ENCODE data around the gene LGALS7B.
"Not testable (repeated sequence)": the region's sequence is repeated elsewhere in the genome, so short reads cannot be mapped to it uniquely, and the experiment has no call there.

LGALS7B gene

DNA sequence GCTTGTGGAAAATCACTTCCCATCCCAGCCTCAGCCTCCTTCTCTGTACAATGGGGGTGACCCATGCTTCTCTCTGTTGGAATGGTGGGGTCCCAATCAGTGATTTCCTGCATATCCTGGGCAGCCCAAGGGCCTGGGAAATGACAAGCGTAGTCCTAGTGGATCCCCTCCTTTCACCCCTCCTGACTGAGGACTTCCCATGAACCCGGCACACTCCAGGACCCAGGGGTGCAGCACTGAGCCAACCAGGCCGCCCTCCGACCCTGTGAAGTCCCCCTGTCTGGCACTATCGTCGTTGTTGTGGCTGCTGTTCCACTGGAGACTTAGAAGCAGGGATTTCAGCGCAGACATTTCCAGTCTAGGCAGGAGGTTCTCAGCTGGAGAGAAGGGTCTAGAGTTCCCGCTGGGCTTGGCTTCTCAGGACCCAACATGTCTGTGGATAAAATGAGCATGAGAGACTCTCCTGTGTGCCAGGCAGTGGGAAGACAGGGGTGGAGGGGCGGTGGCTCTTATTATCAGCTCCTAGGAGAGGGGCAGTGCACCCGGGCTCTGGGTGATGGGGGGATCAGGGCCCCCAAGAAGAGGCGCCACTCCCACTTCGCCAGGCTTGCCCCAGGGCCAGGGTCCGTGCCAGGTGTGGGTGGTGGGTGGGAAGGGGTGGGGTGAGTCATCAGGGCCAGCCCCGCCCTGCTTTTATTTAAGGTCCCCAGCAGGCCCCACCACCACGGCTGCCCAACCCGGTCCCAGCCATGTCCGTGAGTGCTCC is at the start of gene LGALS7B:
LGALS7B (plus strand) TSS at position 723 of the 766 bp plus-strand sequence; CDS start at position 750, 27 bp downstream.
- no peak for FAIRE-seq

DNA sequence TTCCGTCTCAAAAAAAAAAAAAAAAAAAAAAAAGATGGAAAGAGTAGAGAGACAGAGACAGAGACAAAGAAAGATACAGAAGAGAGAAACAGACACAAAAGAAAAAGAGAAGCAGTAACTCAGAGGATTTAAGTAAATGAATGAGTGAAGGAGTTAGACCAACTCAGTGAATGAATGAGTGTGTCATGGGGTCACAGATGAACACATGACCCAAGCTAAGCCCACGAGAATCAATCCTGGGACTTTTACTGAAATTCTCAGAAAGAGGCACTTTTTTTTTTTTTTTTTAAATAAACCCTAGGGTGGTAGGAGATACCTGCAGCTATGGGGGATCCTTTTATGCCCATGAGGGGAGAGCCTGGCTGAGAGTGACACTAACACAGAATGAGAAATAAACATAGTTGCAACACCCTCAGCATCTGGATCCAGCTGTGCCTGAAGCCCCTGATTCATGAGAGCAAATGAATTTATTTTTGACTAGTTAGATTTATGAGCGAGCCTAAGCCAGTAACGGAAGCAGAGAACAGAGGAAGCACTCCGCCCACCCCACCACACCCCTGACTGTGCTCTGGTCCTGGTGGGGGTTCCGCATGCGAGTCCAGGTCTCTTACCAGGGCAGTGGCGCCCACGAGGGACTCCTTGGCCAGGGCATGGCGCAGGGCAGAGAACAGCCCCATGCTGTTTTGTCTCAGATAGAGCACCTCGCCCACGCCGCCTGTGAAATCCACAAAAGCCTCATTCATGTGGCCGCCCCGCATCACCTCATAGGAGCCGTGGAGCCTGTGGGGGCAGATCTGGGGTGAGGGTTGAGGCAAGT is 49.4 kb upstream of the LGALS7B start:
- no peak for FAIRE-seq

DNA sequence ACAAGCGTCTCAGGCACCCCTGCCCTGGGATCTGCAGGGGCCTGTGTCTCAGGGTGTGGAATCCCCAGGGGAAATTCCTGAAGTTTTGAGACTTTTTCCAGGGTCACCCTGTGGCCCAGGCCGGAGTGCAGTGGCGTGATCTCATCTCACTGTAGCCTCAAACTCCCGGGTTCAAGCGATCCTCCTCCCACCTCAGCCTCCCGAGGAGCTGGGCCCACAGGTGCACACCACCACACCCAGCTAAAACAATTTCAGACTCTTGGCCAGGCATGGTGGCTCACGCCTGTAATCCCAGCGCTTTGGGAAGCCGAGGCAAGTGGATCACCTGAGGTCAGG is 48.8 kb upstream of the LGALS7B start:
- no peak for FAIRE-seq

DNA sequence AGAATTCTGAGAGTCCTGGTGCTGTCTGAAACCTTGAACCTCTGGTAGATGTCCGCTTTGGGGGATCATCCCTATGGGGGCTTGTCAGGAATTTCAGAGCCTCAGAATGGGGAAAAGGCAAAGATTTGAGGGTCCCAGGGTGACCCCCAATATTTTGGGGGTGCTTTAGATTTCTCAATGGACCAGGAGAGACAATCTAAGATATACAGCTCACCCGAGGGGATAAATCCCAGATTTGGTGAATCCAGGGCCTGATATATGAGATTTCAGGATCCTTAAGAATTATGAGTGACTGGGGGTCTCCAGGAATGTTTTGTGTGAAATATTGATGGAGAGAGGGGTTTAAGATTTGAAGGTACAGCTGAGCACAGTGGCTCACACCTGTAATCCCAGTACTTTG is 48.1 kb upstream of the LGALS7B start:
- no peak for FAIRE-seq

DNA sequence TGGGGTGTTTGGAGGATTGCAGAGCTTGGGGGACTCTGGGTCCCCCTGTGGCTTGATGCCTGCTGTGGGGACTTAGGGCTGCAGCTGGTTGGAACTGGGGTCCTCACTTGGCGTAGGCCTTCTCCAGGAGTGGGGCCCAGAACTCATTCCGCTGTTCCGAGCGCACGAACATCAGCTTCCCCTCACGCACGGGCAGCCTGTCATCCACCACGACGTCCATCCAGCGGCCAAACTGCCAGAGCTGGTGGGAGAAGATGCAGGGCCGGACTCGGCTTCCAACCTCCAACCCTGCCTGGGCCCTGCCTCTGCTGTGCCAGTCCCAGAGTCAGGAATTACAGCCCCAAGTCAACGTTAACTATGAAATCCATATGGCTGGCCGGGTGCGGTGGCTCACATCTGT is 47.3 kb upstream of the LGALS7B start:
- FAIRE-seq, result no peak

DNA sequence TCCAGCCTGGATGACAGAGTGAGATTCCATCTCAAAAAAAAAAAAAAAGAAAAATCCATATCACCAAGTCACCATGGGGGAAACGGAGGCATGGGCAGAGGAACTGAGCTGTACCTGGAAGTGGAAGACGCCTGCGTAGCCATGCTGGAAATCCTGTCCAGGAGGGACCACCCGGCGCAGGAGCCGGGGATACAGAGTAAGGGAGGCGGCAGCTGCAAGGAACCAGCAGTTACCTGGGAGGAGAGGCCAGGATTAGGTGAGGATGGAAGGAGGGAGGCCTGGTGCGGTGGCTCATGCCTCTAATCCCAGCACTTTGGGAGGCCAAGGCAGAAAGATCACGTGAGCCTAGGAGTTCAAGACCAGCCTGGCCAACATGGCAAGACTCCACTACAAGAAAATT is 46.7 kb upstream of the LGALS7B start:
- no peak for FAIRE-seq

DNA sequence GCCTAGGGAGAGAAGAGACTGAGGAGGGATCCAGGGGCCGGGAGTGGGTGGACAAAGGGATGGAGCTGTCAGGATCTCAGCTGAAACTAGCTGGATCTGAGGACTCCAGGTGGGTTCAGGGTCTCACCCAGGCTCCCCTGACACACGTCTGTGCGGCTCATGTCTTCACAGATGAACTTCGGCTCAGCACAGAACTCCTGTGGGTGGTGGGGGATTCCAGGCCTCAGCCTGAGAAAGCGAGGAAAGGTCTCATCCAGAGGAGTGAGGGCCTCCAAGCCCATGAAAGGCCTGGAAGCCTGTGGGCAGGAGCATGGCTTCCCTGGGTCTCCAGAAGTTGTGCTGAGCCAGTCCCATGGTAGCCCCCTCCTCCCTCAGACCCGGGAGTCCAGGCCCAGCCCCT is 46.1 kb upstream of the LGALS7B start:
- no peak for FAIRE-seq

DNA sequence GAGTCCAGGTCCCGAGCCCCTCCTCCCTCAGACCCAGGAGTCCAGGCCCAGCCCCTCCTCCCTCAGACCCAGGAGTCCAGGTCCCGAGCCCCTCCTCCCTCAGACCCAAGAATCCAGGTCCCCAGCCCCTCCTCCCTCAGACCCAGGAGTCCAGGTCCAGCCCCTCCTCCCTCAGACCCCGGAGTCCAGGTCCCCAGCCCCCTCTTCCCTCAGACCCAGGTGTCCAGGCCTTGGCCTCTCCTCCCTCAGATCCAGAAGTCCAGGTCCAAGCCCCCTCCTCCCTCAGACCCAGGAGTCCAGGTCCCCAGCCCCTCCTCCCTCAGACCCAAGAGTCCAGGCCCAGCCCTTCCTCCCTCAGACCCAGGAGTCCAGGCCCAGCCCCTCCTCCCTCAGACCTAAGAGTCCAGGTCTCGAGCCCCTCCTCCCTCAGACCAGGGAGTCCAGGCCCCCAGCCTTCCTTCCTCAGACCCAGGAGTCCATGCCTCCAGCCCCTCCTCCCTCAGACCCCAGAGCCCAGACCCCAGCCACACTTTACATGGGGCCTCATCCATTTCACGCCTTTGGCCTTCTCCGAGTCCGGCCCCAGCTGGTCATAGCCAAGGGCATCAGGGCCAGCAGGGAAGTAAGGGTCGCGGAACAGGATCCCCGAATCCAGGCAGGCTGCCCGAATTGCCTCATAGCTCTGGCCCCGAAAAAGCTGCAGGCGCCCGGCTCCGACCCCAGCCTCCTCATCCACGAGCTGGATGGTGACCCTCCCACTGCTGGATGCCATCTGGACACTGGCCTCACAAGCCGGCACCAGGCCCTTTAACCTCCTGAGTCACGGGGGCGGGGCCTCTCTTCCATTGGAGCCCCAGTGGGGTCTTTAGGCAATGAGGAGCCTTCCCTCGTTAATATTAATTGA is 45.4 kb upstream of the LGALS7B start:
- FAIRE-seq, result no peak

DNA sequence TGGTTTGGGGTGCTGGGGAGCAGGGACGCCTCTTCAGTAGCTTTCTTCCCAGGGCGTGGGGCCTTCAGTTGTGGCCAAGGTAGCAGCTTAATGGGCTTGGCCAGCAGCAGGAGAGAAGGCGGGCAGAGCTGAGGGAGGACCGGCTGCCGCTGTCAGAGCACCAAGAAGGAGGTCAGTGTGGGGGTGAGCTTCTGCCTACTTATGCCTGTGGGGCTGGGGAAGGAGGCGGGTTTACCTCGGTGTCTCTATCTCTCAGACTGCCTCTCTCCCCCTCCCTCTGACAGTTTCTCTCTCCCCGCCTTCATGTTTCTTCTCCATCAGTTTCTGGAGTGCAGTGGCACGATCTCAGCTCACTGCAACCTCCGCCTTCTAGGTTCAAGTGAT is 44.7 kb upstream of the LGALS7B start, which contains the start of gene CAPN12:
CAPN12 (minus strand) TSS at position 177 of the 384 bp plus-strand sequence. CDS start 309 bp downstream, outside the sequence.
- no peak for FAIRE-seq

DNA sequence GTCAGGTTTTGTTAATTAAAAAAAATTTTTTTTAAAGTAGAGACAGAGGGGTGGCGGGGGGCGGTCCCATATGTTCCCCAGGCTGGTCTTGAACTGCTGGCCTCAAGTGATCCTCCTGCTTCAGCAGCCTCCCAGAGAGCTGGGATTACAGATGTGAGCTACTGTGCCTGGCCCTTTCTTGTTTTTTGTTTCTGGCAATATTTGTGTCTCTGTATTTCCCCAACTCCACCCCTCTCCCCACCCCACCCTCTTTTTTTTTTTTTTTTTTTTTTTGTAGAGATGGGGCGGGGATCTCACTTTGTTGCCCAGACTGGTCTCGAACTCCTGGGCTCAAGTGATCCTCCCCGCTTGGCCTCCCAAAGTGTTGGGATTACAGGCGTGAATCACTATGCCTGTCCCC is 44.1 kb upstream of the LGALS7B start:
- FAIRE-seq, result no peak

DNA sequence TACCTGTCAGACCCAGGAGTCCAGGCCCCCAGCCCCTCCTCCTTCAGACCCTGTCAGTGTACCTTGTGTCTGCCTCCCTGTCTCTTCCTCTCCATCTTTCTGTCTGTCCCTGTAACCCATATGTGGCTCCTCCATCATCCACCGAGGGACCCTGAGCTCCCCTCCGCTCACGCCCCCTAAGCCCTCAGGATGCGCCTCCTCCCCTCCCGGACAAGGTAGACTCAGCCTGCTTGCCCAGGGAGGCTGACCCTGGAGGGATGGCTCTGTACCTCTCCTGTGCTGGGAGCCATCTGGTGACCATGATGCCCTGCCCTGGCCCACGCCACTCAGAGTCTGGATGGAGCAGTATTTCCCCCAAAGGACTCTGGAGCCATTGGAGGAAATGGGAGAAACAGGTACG is 43.7 kb upstream of the LGALS7B start:
- no peak for FAIRE-seq

DNA sequence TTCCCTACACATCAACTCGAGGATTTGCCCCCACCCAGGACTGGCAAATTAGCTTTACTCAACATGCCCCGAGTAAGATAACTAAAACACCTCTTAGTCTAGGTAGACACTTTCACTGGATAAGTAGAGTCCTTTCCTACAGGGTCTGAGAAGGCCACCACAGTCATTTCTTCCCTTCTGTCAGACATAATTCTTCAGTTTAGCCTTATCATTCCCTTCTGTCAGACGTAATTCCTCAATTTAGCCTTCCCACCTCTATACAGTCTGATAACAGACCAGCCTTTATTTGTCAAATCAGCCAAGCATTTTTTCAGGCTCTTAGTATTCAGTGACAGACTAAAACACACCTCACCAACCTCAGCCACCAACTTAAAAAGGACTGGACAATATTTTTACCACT is 35.2 kb upstream of the LGALS7B start:
- not testable (repeated sequence) for FAIRE-seq

DNA sequence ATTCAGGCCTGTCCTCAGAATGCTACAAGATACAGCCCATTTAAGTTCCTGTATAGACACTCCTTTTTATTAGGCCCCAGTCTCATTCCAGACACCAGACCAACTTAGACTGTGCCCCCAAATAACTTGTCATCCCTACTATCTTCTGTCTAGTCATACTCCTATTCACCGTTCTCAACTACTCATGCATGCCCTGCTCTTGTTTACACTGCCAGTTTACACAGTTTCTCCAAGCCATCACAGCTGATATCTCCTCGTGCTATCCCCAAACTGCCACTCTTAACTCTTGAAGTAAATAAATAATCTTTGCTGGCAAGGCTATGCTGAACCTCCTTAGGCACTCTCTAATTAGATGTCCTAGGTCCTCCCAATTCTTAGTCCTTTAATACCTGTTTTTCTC is 34.8 kb upstream of the LGALS7B start:
- not testable (repeated sequence) for FAIRE-seq

DNA sequence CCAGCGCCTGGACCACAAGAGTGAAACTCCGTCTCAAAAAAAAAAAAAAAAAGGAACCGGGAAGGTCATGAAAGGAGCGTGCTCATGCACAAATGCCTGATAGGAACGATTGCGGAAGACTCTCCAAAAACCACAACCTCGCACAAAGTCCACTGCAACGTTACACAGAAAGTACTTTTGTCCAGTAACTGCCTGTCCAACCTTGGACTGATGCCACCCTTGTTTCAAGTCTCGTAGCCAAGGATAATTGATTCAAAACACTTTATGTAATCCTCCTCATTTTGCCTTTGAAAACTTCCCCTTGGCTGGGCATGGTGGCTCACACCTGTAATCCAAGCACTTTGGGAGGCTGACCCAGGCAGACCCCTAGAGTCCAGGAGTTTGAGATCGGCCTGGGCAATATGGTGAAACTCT is 29.4 kb upstream of the LGALS7B start:
- FAIRE-seq, result no peak

DNA sequence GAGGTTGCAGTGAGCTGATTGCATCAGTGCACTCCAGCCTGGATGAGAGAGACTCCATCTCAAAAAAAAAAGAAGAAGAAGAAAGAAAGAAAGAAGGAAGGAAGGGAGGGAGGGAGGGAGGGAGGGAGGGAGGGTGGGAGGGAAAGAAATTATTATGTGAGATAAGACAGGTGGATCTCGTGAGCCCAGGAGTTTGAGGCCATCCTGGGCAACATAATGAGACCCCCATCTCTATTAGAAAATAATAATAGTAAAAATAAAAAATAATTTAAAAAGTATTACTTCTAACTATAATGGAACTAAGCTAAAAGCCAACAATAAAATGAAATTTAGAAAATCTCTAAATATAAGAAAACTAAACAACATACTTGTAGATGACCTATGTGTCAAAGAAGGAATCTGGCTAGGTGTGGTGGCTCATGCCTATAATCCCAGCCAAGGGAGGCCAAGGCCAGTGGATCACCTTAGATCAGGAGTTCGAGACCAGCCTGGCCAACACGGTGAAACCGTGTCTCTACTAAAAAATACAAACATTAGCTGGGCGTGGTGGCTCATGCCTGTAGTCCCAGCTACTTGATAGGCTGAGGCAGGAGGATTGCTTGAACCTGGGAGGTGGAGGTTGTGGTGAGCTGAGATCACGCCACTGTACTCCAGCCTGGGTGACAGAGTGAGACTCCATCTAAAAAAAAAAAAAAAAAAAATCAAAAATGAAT is 28.0 kb upstream of the LGALS7B start:
- not testable (repeated sequence) for FAIRE-seq

DNA sequence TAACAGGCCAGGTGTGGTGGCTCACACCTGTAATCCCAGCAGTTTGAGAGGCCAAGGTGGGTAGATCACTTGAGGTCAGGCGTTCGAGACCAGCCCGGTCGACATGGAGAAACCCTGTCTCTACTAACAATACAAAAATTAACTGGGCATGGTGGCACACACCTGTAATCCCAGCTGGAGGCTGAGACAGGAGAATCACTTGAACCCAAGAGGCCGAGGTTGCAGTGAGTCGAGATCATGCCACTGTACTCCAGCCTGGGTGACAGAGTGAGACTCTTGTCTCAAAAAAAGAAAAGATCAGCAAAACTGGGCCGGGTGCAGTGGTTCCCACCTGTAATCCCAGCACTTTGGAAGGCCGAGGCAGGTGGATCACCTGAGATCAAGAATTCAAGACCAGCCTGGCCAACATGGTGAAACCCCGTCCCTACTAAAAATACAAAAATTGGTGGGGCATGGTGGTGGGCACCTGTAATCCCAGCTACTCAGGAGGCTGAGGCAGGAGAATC is 27.1 kb upstream of the LGALS7B start:
- not testable (repeated sequence) for FAIRE-seq

DNA sequence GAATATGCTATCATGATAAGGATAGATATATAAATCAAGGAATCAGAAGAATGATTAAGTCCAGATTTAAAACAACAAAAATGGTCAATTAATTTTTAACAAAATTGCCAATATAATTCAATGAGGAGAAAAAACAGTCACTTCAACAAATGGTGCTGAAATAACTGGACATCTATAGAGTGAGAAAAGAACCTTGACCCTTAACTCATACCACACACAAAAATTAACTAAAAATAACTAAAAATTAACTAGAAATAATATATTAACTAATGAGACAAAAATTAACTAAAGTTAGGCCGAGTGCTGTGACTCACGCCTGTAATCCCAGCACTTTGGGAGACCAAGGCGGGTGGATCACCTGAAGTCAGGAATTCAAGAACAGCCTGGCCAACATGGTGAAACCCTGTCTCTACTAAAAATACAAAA is 25.2 kb upstream of the LGALS7B start:
- no peak for FAIRE-seq

DNA sequence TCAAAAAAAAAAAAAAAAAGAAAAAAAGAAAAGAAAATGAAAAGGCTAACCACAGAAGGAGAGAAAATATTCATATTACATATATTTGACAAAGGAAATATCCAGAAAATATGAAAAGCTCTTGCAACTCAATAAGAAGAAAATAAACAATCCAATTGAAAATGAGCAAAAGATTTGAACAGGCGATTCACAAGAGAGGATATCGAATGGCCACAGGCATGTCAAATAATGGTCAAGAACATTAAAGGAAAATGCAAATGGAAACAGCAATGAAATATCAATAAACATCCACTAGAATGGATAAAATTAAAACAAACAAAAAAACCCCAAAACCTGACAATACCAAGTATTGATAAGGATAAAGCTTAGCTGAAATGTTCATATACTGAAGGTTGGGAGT is 23.8 kb upstream of the LGALS7B start:
- FAIRE-seq, result no peak

DNA sequence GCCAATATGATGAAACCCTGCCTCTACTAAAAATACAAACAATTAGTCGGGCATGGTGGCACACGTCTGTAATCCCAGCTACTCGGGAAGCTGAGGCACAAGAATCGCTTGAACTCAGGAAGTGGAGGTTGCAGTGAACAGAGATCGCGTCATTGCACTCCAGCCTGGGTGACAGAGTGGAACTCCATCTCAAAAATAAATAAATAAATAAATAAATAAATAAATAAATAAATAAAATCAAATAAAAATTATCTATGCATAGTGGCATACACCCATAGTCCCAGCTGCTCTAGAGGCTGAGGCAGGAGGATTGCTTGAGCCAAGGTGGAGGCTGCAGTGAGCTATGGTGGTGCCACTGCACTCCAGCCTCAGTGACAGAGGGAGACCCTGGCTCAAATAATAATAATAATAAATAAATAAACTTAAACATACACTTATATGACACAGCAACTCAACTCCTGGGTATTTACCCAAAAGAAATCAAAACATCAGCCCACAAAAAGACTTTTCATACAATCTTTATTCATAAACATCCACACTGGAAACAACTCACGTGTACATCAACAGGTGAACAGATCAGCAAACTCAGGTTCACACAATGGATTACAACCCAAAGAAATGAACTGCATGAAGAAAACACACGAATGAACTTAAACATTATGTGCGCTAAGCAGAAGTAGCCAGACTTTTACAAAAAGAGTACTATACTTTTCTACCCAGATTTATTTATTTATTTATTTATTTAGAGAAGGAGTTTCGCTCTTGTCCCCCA is 22.5 kb upstream of the LGALS7B start:
- FAIRE-seq, result no peak

DNA sequence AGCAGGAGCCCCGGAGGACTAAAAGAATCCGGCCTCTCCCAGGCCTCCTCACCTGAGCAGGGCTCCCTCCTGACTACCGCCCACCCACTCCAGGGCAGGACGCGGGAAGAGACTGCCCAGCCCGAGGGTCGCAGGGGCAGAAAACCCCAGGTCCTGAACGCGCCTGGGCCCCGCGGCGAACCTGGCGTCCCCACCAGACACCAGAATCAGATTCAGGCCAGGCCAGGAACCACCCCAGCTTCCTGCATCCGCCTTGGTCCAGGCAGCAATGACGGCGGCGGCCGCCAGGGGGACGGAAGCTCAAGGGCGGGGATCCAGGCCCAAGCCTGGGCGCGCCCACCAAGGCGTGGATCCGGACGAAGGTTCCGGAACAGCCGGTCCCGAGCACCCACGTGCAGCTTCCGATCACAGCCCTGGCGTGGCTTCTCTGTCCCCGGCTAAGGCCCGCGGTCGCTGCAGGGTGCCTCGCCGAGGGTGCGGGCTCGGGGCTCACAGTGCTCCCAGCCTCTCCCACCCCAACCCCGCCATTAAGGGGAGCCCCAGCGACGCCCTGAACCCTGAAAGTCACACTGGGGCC is 19.3 kb upstream of the LGALS7B start:
- FAIRE-seq, result no peak
